ENCODE data around the gene PSMD7.

PSMD7 gene

GRCh38 chr16:74296432-74297144 lies at the start of gene PSMD7:
Gene PSMD7, plus strand, starts transcription at chr16:74296814. Its CDS starts 101 bp downstream, at chr16:74296915.
- DNase-seq: peak; percentile 86 to 87

DNA sequence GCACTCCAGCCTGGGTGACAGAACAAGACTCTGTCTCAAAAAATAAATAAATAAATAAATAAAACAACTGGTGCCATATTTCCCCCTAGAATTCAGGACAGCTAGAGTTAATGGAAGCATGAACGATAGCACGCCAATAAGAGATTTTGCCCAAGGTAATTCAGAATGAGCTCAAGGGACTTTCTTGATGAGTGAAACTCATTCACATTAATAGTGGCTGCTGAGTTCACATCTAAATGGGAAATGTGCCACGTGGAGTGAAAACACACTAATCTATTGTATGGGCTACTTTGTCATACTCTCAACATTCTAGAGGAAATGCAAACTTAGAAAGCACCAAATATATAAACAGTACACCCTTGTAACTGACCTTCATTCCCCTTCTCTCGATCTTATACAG lies 47.4 kb upstream of the PSMD7 start:
- no peak for DNase-seq

DNA sequence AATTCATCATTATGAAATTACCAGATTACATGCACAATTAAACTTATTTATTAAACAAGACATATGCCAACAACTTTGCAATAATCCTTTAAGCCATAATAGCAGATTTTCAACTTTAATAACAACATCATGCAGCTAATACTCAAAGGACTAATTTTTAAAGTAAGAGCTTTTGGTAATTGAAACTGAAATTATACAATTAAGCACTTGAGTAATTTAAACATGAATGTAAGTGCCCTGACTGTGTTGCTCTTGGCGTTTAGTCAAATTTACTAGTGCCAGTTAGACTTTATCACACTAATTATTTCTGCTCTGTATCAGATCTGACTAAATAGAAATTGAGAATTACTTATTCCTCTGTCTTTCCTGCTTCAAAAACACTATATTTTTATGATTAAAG lies 46.8 kb upstream of the PSMD7 start:
- DNase-seq: no peak

DNA sequence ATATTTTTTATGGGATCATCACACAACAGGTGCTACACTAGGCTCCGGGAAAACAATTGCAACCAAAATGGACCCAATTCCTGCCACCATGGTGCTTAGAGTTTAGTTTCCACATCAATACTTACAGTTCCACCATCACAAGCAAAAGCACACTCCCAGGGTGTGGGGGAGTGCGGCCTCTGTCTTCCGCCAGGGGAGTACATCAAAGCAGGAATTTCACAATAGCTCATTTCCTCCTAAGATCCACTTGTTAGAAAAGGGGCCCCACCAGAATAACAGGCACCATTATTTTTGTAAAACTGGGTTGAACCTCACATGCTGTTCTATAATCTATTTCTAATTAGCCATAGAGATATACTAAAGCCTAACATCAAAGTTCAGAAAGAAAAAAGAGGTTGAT lies 44.3 kb upstream of the PSMD7 start:
- no peak for DNase-seq

GRCh38 chr16:74253161-74253938 lies 43.3 kb upstream of the PSMD7 start:
- DNase-seq: no peak

- DNase-seq: no peak
Observed at GRCh38 chr16:74257061-74257460, 39.6 kb upstream of the PSMD7 start.

DNA sequence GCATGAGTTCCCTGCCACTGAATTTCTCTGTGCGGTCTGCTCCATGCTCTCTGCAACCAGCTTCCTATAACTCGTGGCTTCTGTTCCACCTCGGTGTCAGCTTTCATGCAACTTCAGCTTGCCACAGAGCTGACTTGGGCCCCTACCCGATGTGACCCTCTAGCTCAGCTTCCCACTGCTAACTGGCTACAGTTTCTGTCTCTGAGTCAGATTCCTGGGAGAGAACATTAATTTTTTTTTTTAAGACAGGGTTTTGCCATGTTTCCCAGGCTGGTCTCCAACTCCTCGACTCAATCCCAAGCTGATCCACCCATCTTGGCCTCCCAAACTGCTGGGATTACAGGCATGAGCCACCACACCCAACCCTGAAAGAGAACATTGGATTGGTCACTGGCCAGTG lies 35.5 kb upstream of the PSMD7 start:
- DNase-seq: no peak

DNA sequence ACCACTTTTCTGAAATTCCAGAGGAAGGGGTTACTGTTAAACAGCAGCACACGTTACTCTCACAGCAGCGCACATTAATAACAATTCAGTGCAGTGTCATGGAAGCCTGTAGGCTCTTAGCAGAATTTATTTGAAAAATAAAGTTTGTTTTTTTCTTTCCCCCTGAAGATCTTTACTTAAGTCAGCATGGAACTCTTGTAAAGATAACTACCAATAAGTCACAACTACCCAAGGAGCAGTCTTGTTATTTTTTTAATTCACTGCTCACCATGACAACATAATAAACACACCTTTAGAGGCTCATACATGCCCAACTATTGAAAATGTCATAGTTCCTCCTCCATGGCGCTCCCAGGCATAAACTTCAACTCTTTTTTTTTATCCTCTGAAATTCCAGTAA lies 31.8 kb upstream of the PSMD7 start:
- DNase-seq: no peak

- DNase-seq: no peak
Observed at GRCh38 chr16:74268372-74268782, 28.2 kb upstream of the PSMD7 start.

- DNase-seq: no peak
Observed at GRCh38 chr16:74271872-74272271, 24.7 kb upstream of the PSMD7 start.

GRCh38 chr16:74275031-74275636 lies 21.5 kb upstream of the PSMD7 start:
- DNase-seq: no peak

DNA sequence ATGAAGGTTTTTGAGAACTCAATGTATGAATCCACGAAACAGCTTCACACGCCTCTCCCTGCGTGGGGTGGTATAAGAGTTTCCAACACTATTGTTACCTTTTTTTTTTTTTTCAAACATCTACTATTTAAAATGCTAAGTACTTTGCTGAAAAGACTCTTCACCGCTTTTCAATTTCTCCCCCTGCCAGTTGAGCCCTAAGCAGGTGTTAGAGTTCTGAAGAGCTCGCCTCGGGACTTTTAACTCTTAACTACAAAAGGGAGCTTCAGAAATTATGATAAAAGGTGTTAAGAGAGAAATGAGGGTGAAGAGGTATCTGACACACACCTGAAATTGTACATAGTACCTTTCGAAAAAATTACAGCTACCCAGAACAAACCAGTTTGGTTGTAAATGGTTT lies 20.9 kb upstream of the PSMD7 start:
- DNase-seq: no peak

- no peak for DNase-seq
Observed at GRCh38 chr16:74277974-74278373, 18.6 kb upstream of the PSMD7 start.

GRCh38 chr16:74279266-74279665 lies 17.3 kb upstream of the PSMD7 start:
- DNase-seq: no peak

DNA sequence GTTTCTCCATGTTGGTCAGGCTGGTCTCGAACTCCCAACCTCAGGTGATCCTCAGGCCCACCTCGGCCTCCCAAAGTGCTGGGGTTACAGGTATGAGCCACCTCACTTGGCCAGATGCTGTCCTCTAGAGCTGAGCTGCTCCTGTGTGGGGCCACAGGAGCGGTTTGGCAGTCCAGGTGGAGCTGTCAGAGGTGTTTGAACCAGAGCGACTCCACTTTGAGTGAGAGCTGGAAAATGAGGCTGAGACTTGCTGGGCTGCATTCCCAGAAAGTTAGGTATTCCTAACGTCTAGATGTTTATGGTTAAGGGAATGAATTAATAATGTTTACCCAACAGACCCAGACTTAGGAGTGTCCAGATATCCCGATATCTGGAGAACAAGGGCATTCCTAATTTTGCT lies 16.8 kb upstream of the PSMD7 start:
- DNase-seq: no peak

GRCh38 chr16:74280448-74280847 lies 16.2 kb upstream of the PSMD7 start:
- no peak for DNase-seq

GRCh38 chr16:74281300-74281699 lies 15.3 kb upstream of the PSMD7 start:
- no peak for DNase-seq

GRCh38 chr16:74283716-74284115 lies 12.9 kb upstream of the PSMD7 start:
- no peak for DNase-seq

DNA sequence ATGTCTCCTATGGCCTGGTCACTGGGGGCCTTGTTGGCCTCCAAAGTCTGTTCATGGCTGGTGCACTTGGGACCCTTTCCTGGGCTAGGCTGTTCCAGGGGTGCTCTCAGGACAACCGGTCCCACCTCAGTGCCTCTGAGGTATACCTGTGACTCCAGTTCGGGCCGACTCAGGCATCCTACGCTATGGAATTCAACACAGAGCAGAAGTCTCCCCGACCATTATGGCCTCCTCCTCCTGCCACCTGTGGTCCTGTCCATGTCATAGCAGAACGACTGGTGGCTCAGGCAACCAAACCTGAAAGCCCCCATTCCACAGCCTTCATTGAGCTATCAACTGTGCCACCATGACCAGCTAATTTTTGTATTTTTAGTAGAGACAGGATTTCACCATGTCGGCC lies 8.5 kb upstream of the PSMD7 start:
- no peak for DNase-seq

GRCh38 chr16:74290356-74290755 lies 6.3 kb upstream of the PSMD7 start:
- DNase-seq: no peak

DNA sequence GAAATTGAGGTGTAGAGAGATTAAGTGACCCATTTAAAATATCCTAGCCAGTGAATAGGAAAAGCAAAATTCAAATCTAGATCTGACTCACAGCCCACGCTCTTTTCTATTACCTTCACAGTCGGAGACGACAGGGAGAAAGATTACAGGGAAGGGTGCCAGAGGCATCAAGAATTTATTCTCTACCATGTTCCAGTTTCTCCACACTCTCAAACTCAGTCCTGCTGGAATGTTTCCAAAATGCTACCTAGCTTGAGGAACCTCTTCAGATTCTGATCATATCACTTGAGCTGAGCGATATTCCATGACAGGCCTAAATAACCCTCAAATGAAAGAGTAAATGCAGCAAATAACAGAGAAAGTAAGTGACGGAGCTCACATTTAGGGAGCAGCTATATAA lies 5.4 kb upstream of the PSMD7 start:
- DNase-seq: no peak

GRCh38 chr16:74291577-74292208 lies 4.9 kb upstream of the PSMD7 start:
- DNase-seq: no peak

DNA sequence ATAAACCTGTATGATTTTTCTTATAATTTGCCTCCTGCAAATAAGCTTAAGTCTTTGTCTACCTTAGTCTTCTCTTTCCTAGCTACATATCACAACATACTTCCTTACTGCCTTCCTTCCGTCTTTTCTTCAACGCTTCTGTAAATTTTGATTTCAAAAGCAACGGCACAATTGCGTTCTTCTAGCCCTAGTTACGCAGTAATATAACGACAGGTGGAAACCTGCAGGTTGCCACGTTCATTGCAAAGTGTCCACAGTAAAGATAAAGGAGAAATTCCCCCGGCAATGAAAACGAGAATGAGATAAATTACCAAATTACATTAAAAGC lies 546 bp upstream of the PSMD7 start:
- no peak for DNase-seq

GRCh38 chr16:74297145-74297665 lies 591 bp downstream of the PSMD7 start:
- DNase-seq: peak in 1 of 2 donors; percentile 27

Data from CD4-positive, alpha-beta T cell treated with Interleukin-1 beta for 1 hour (primary cell).